Breast epithelium (tissue), 4 donors: ENCODE results near the gene GLIS1. TPM values are rescaled to one million over a fixed set of nuclear protein-coding genes. Genes with fewer than 3 reads are reported as not detected.

Experiments
- DNase-seq, 2 donors: peaks; one replicate each; pipeline ENCODE4 v3.0.0-alpha.2; 2019; ENCODE audit warnings: low spot score in 2 of 2
- H3K27ac ChIP-seq, 2 donors: fragments of 200-600 bp; sonication (generic) in 1 of 2; one replicate each; pipeline ENCODE4 v1.5.1; 2016 to 2019; ENCODE audit warnings: mild to moderate bottlenecking in 1 of 2
- H3K27me3 ChIP-seq, 2 donors: fragments of 200-600 bp; sonication (generic) in 1 of 2; one replicate each; pipeline versions ENCODE4 v1.5.1 to v1.6.0; 2017 to 2019; ENCODE audit warnings: control low read depth in 1 of 2, mild to moderate bottlenecking in 1 of 2
- H3K36me3 ChIP-seq: fragments of 200-600 bp; one replicate; pipeline ENCODE4 v1.5.1; 2019
- H3K4me1 ChIP-seq, 2 donors: fragments of 200-600 bp; sonication (generic); one replicate each; pipeline ENCODE4 v1.5.1; 2016 to 2019; ENCODE audit warnings: control low read depth in 1 of 2
- H3K4me3 ChIP-seq, 3 donors: fragments of 200-600 bp; sonication (generic); 1 replicate in 2 of 3; 2 replicates in 1 of 3; pipeline ENCODE4 v1.5.1; 2016 to 2019; ENCODE audit warnings: mild to moderate bottlenecking in 3 of 3, moderate library complexity in 2 of 3
- H3K9me3 ChIP-seq, 2 donors: fragments of 200-600 bp; sonication (generic) in 1 of 2; one replicate each; pipeline ENCODE4 v1.5.1; 2016 to 2019; ENCODE audit warnings: control low read depth in 1 of 2
- CTCF ChIP-seq, 3 donors: fragments of 450-650 bp; IDR thresholded peaks; one replicate each; pipeline ENCODE4 v1.5.1; 2016 to 2017; ENCODE audit warnings: antibody characterized with exemption in 3 of 3, mild to moderate bottlenecking in 3 of 3, moderate library complexity in 3 of 3
- POLR2A ChIP-seq: fragments of 450-650 bp; IDR thresholded peaks from one replicate; pipeline ENCODE4 v1.6.1; 2016; ENCODE audit warnings: antibody characterized with exemption, mild to moderate bottlenecking, moderate library complexity
- POLR2AphosphoS5 ChIP-seq, 3 donors: sonication (generic); formaldehyde crosslinking; IDR thresholded peaks; one replicate each; pipeline ENCODE4 v1.6.1; 2017; ENCODE audit warnings: antibody characterized with exemption in 3 of 3
- intact Hi-C: fragments of 100-400 bp; cut with DNase I; formaldehyde crosslinking; loops from one replicate; pipeline ENCODE4 v1.15.1; 2023; ENCODE audit warnings: low total_unique reads
- total RNA-seq, 3 donors: library from RNA; depleted of rRNA; stranded (reverse); fragments of >200 nt; gene quantifications; one replicate each; pipeline ENCODE4 v1.1.0, GENCODE V29; 2016

Gene GLIS1
- total RNA-seq, 3 donors from 2014 or later, result 0.16 to 2.0 (median 0.59) TPM

- Histone ChIP-seq H3K4me1 (no peaks in the 10 kb centered on the region), H3K27me3 (no peaks in the 10 kb centered on the region), H3K9me3 (no peaks in the 10 kb centered on the region), H3K4me3 (no peak overlapping the region), H3K36me3 (no peaks in the 10 kb centered on the region), H3K27ac (no peak overlapping the region)
- no peak for TF ChIP-seq CTCF (IDR thresholded peaks at IDR 0.05)
- TF ChIP-seq POLR2AphosphoS5 (IDR thresholded peaks at IDR 0.05), result no peak
- TF ChIP-seq POLR2A, result no peak
- peak in 1 of 2 donors; percentile 10 for DNase-seq
- intact Hi-C loops, result loop anchor here (5.0 kb wide), 1 partner anchor 703 kb away; no protein-coding TSS in a partner anchor
Measured at GRCh38 chr1:53644909-53645689, 93.9 kb downstream of the GLIS1 start.

- no peaks in the 10 kb centered on the region for H3K27me3 ChIP-seq
- H3K4me1 ChIP-seq, result no peaks in the 10 kb centered on the region
- H3K4me3 ChIP-seq, result no peak overlapping the region
- intact Hi-C loops, result no loop called here
- no peak overlapping the region for H3K27ac ChIP-seq
- no peaks in the 10 kb centered on the region for H3K9me3 ChIP-seq
- TF ChIP-seq POLR2AphosphoS5 (IDR thresholded peaks at IDR 0.05) (no peak), CTCF (IDR thresholded peaks at IDR 0.05) (no peak), POLR2A (no peak)
- no peaks in the 10 kb centered on the region for H3K36me3 ChIP-seq
- DNase-seq, result peak in 1 of 2 donors; percentile 15
Measured at GRCh38 chr1:53644496-53644895, 94.5 kb downstream of the GLIS1 start.

- intact Hi-C loops, result no loop called here
- H3K4me1 ChIP-seq, result no peaks in the 10 kb centered on the region
- no peaks in the 10 kb centered on the region for H3K9me3 ChIP-seq
- H3K27me3 ChIP-seq, result no peaks in the 10 kb centered on the region
- no peak overlapping the region for H3K4me3 ChIP-seq
- no peaks in the 10 kb centered on the region for H3K36me3 ChIP-seq
- H3K27ac ChIP-seq, result no peak overlapping the region
- TF ChIP-seq POLR2AphosphoS5 (IDR thresholded peaks at IDR 0.05), result no peak
- TF ChIP-seq CTCF (IDR thresholded peaks at IDR 0.05), result no peak
- no peak for TF ChIP-seq POLR2A
- DNase-seq, result peak in 1 of 2 donors; percentile 7
Measured at GRCh38 chr1:53643881-53644390, 95.0 kb downstream of the GLIS1 start.

- Histone ChIP-seq H3K9me3 (no peaks in the 10 kb centered on the region), H3K4me1 (no peaks in the 10 kb centered on the region), H3K27me3 (no peaks in the 10 kb centered on the region), H3K27ac (no peak overlapping the region), H3K36me3 (no peaks in the 10 kb centered on the region), H3K4me3 (no peak overlapping the region)
- peak in 1 of 2 donors; percentile 17 for DNase-seq
- intact Hi-C loops, result no loop called here
- TF ChIP-seq CTCF (IDR thresholded peaks at IDR 0.05) (no peak), POLR2AphosphoS5 (IDR thresholded peaks at IDR 0.05) (no peak), POLR2A (no peak)
Measured at GRCh38 chr1:53643041-53643880, 95.7 kb downstream of the GLIS1 start.

GRCh38 chr1:53642607-53643006, 96.4 kb downstream of the GLIS1 start:
- H3K36me3 ChIP-seq, result no peaks in the 10 kb centered on the region
- TF ChIP-seq POLR2A, result no peak
- no peak for TF ChIP-seq POLR2AphosphoS5 (IDR thresholded peaks at IDR 0.05)
- no peak for TF ChIP-seq CTCF (IDR thresholded peaks at IDR 0.05)
- no peaks in the 10 kb centered on the region for H3K9me3 ChIP-seq
- H3K27me3 ChIP-seq, result no peaks in the 10 kb centered on the region
- H3K4me1 ChIP-seq, result no peaks in the 10 kb centered on the region
- intact Hi-C loops, result no loop called here
- peak in 1 of 2 donors; percentile 5 for DNase-seq
- no peak overlapping the region for H3K27ac ChIP-seq
- no peak overlapping the region for H3K4me3 ChIP-seq
